HEK293T (cell line): Measurements from ENCODE around the gene BAHD1.

Experiments
- CTCF ChIA-PET: fragments of 350-600 bp; formaldehyde crosslinking; extraction: SDS; loops from one replicate; lab custom pipeline; 2021; ENCODE audit warnings: antibody characterized with exemption, inconsistent platforms; lab: Yijun Ruan, JAX
- POLR2A ChIA-PET: fragments of 350-600 bp; formaldehyde crosslinking; extraction: SDS; loops from one replicate; lab custom pipeline; 2020; ENCODE audit warnings: antibody characterized with exemption, inconsistent platforms; lab: Yijun Ruan, JAX
- DNase-seq: peaks from one replicate; pipeline ENCODE4 v3.0.0; 2012; ENCODE audit warnings: mixed read lengths; ENCODE audit errors: extremely low spot score
- ARNT ChIP-seq: fragments of 450-650 bp; IDR thresholded peaks from 2 replicates; pipeline ENCODE4 v1.6.1; 2017; ENCODE audit warnings: mild to moderate bottlenecking
- BHLHE40 ChIP-seq: fragments of 450-650 bp; IDR thresholded peaks from 2 replicates; pipeline ENCODE4 v1.6.1; 2016; ENCODE audit warnings: mild to moderate bottlenecking, moderate library complexity, borderline replicate concordance
- CTBP1 ChIP-seq: fragments of 450-650 bp; IDR thresholded peaks from 2 replicates; pipeline ENCODE4 v1.6.1; 2016; ENCODE audit warnings: borderline replicate concordance
- ELF4 ChIP-seq: fragments of 450-650 bp; IDR thresholded peaks from 2 replicates; pipeline ENCODE4 v1.6.1; 2017; ENCODE audit warnings: antibody characterized with exemption
- FOXA1 ChIP-seq: fragments of 450-650 bp; IDR thresholded peaks from 2 replicates; pipeline ENCODE4 v1.6.1; 2016; ENCODE audit warnings: mild to moderate bottlenecking
- FOXK2 ChIP-seq: fragments of 450-650 bp; IDR thresholded peaks from 2 replicates; pipeline ENCODE4 v1.6.1; 2016; ENCODE audit warnings: mild to moderate bottlenecking
- FOXM1 ChIP-seq: fragments of 450-650 bp; IDR thresholded peaks from 2 replicates; pipeline ENCODE4 v1.6.1; 2017; ENCODE audit warnings: mild to moderate bottlenecking, borderline replicate concordance
- HDGF ChIP-seq: fragments of 450-650 bp; IDR thresholded peaks from 2 replicates; pipeline ENCODE4 v1.6.1; 2017; ENCODE audit warnings: antibody characterized with exemption, borderline replicate concordance
- L3MBTL2 ChIP-seq: fragments of 450-650 bp; conservative IDR thresholded peaks from 2 replicates; pipeline ENCODE4 v1.6.1; 2016; ENCODE audit warnings: mild to moderate bottlenecking
- LEF1 ChIP-seq: fragments of 450-650 bp; IDR thresholded peaks from 2 replicates; pipeline ENCODE4 v1.6.1; 2017; ENCODE audit warnings: mild to moderate bottlenecking, borderline replicate concordance
- NFRKB ChIP-seq: fragments of 450-650 bp; IDR thresholded peaks from 2 replicates; pipeline ENCODE4 v1.6.1; 2016; ENCODE audit warnings: mild to moderate bottlenecking, moderate library complexity
- SP1 ChIP-seq: fragments of 450-650 bp; IDR thresholded peaks from 2 replicates; pipeline ENCODE4 v1.6.1; 2017
- SUZ12 ChIP-seq: fragments of 450-650 bp; IDR thresholded peaks from 2 replicates; pipeline ENCODE4 v1.6.1; 2016; ENCODE audit warnings: mild to moderate bottlenecking
- TARDBP ChIP-seq: fragments of 450-650 bp; IDR thresholded peaks from 2 replicates; pipeline ENCODE4 v1.6.1; 2016
- ZNF384 ChIP-seq: fragments of 450-650 bp; IDR thresholded peaks from 2 replicates; pipeline ENCODE4 v1.6.1; 2016
- TF ChIP-seq, protein P1 (sequence below): fragments of 450-650 bp; IDR thresholded peaks from 2 replicates; pipeline ENCODE4 v1.6.1; 2016

Gene BAHD1

GRCh38 chr15:40479024-40479423, 38.3 kb downstream of the BAHD1 start:
- no peak for DNase-seq
- TF ChIP-seq FOXM1: no peak
- no peak for TF ChIP-seq BHLHE40
- no peak for TF ChIP-seq LEF1
- no peak for TF ChIP-seq L3MBTL2
- TF ChIP-seq ELF4: no peak
- no peak for TF ChIP-seq NFRKB
- TF ChIP-seq FOXK2: no peak
- TF ChIP-seq SP1: no peak
- TF ChIP-seq TARDBP: no peak
- no peak for TF ChIP-seq ARNT
- TF ChIP-seq, protein P1, sequence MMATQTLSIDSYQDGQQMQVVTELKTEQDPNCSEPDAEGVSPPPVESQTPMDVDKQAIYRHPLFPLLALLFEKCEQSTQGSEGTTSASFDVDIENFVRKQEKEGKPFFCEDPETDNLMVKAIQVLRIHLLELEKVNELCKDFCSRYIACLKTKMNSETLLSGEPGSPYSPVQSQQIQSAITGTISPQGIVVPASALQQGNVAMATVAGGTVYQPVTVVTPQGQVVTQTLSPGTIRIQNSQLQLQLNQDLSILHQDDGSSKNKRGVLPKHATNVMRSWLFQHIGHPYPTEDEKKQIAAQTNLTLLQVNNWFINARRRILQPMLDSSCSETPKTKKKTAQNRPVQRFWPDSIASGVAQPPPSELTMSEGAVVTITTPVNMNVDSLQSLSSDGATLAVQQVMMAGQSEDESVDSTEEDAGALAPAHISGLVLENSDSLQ: no peak
- no peak for TF ChIP-seq ZNF384
- TF ChIP-seq CTBP1: no peak
- TF ChIP-seq HDGF: no peak
- ChIA-PET POLR2A (no interaction called here), CTCF (no interaction called here)

GRCh38 chr15:40481341-40482074, 40.8 kb downstream of the BAHD1 start:
- CTCF ChIA-PET: no interaction called here
- TF ChIP-seq ARNT: no peak
- TF ChIP-seq NFRKB: no peak
- TF ChIP-seq FOXA1: no peak
- no peak for TF ChIP-seq BHLHE40
- TF ChIP-seq SUZ12: no peak
- no peak for TF ChIP-seq FOXM1
- no peak for TF ChIP-seq HDGF
- TF ChIP-seq L3MBTL2: no peak
- no peak for TF ChIP-seq LEF1
- no peak for TF ChIP-seq CTBP1
- no peak for TF ChIP-seq TARDBP
- TF ChIP-seq SP1: no peak
- no peak for TF ChIP-seq FOXK2
- no peak for TF ChIP-seq ELF4
- TF ChIP-seq ZNF384: no peak
- TF ChIP-seq, protein P1: no peak
- no peak for DNase-seq
- POLR2A ChIA-PET: interaction anchor here (1.4 kb wide), 1 partner anchor 11 kb away, joined by 3 read pairs; no protein-coding TSS in a partner anchor

DNA sequence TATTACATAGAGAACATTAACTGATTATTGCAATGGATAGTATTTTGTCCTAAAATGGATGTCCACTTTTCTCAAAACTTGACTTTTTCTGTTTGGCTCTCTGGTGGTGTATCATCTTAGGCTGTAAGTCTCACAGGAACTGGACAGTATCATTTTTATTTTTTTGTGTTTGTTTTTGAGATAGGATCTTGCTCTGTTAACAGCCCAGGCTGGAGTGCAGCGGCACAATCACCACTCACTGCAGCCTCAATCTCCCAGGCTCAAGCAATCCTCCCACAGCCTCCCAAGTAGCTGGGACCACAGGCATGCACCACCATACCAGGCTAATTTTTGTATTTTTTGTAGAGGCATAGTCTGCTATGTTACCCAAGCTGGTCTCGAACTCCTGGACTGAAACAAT, 43.2 kb downstream of the BAHD1 start:
- TF ChIP-seq ELF4 (no peak), SP1 (no peak), ARNT (no peak), NFRKB (no peak), LEF1 (no peak), TARDBP (no peak), L3MBTL2 (no peak), SUZ12 (no peak), FOXK2 (no peak), FOXA1 (no peak), ZNF384 (no peak), HDGF (no peak), CTBP1 (no peak), BHLHE40 (no peak), FOXM1 (no peak)
- TF ChIP-seq, protein P1: no peak
- ChIA-PET CTCF (no interaction called here), POLR2A (no interaction called here)
- DNase-seq: no peak

DNA sequence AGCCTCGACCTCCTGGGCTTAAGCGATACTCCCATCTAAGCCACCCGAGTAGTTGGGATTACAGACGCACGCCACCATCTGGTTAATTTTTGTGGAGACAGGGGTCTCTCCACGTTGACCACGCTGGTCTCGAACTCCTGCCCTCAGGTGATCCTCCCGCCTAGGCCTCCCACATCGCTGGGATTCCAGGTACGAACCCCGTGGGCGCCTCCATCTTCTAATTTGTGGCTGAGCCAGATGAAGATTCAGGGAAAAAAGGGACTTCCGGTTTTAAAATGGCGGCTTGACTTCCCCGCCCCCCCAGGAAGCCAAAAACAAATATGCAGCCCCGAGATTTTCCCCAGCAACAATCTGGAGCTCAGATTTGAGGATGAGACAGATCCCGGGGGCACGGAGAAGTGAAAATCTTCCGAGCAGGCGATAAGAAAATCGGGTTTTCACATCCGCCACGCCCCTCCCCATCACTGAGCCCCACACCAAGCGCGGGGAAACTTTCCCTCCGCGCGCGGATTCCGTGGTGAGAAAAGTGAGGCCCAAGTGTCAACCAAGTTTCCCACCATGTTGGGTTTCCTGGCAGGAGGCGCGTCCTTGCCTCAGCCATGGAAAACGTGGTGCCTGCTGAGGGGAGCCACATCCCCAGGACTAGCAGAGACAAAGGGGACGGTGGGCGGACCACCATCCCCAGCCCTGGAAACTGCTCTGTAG, 45.5 kb downstream of the BAHD1 start:
- no peak for DNase-seq
- CTCF ChIA-PET: no interaction called here
- POLR2A ChIA-PET: no interaction called here
- TF ChIP-seq FOXM1: no peak
- TF ChIP-seq FOXK2: no peak
- no peak for TF ChIP-seq BHLHE40
- TF ChIP-seq TARDBP: no peak
- TF ChIP-seq SP1: no peak
- TF ChIP-seq, protein P1: no peak
- no peak for TF ChIP-seq HDGF
- no peak for TF ChIP-seq ZNF384
- TF ChIP-seq FOXA1: no peak
- TF ChIP-seq LEF1: no peak
- TF ChIP-seq NFRKB: no peak
- TF ChIP-seq CTBP1: no peak
- TF ChIP-seq ARNT: no peak
- no peak for TF ChIP-seq L3MBTL2
- no peak for TF ChIP-seq ELF4
- TF ChIP-seq SUZ12: no peak
